Chondrocyte (in vitro differentiated cells): Measurements from ENCODE around the gene COL20A1. TPM values are rescaled to one million over a fixed set of nuclear protein-coding genes. Genes with fewer than 3 reads are reported as not detected.
A peak's percentile ranks its signal among the peaks of the same experiment; 100 is the strongest.

Experiments used
- DNase-seq: peaks from one replicate; pipeline ENCODE4 v3.0.0; 2021; ENCODE audit warnings: mixed read lengths, low spot score
- H3K27ac Mint-ChIP-seq: one replicate; pipeline ENCODE4 v1.8.0; 2021; ENCODE audit warnings: mild to moderate bottlenecking, moderate library complexity, mixed read lengths; ENCODE audit not compliant: unreplicated experiment
- H3K27me3 Mint-ChIP-seq: 2 replicates; pipeline ENCODE4 v1.8.0; 2021; ENCODE audit warnings: low read depth, mixed read lengths
- H3K36me3 Mint-ChIP-seq: 2 replicates; pipeline ENCODE4 v1.8.0; 2021; ENCODE audit warnings: low read depth, mixed read lengths
- H3K4me1 Mint-ChIP-seq: 2 replicates; pipeline ENCODE4 v1.8.0; 2021; ENCODE audit warnings: low read depth, mild to moderate bottlenecking, mixed read lengths
- H3K4me3 Mint-ChIP-seq: one replicate; pipeline ENCODE4 v1.8.0; 2021; ENCODE audit warnings: mild to moderate bottlenecking, moderate library complexity, mixed read lengths; ENCODE audit not compliant: unreplicated experiment
- H3K9me3 Mint-ChIP-seq: 2 replicates; pipeline ENCODE4 v1.8.0; 2021; ENCODE audit warnings: low read depth, mixed read lengths
- total RNA-seq: library from RNA; stranded (reverse); gene quantifications from 3 replicates; pipeline ENCODE4 v1.2.1, GENCODE V29; 2021
- TF ChIP-seq, protein P1 (sequence below): fragments of 200-600 bp; sonication (generic); IDR thresholded peaks from 2 replicates; pipeline ENCODE4 v1.5.0; 2021; ENCODE audit warnings: antibody characterized with exemption, mild to moderate bottlenecking, moderate library complexity

COL20A1 gene
- total RNA-seq, 1 donor from 2014 or later, result not detected

DNA sequence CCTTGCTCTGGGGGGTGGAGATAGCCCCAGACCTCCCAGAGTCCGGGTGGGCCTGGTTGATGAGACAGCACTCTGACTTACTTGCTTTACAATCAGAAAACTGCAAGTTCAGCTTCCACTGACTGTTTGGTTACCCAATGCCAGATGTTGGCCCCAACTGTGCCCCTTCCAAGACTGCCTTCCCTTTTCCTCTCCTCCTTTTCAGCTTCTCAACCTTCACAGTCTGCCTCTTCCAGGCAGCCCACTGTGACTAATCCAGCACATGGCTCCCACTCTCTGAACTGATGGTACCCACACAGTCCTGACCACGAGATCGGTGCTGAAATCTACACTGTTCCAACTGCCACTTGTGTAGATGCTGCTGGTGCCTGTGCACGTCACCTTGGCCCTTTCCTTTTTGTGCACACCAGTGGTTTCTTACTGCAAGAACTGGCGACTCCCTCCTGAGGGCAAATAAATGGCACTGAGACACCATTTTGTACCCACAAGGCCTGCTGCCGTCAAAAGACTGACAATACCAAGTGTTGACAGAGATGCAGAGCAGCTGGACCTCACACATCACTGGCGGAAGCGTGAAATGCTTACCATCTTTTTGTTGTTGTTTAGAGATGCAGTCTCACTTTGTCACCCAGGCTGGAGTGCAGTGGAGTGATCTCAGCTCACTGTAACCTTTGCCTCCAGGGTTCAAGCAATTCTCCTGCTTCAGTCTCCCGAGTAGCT is 22.2 kb upstream of the COL20A1 start:
- Mint-ChIP-seq H3K36me3 (peaks cover 2% of the 10 kb centered on the region), H3K4me3 (peak overlapping the region; percentile 28), H3K4me1 (peaks cover 32% of the 10 kb centered on the region), H3K27me3 (no peaks in the 10 kb centered on the region), H3K9me3 (no peaks in the 10 kb centered on the region), H3K27ac (no peak overlapping the region)
- TF ChIP-seq, protein P1, sequence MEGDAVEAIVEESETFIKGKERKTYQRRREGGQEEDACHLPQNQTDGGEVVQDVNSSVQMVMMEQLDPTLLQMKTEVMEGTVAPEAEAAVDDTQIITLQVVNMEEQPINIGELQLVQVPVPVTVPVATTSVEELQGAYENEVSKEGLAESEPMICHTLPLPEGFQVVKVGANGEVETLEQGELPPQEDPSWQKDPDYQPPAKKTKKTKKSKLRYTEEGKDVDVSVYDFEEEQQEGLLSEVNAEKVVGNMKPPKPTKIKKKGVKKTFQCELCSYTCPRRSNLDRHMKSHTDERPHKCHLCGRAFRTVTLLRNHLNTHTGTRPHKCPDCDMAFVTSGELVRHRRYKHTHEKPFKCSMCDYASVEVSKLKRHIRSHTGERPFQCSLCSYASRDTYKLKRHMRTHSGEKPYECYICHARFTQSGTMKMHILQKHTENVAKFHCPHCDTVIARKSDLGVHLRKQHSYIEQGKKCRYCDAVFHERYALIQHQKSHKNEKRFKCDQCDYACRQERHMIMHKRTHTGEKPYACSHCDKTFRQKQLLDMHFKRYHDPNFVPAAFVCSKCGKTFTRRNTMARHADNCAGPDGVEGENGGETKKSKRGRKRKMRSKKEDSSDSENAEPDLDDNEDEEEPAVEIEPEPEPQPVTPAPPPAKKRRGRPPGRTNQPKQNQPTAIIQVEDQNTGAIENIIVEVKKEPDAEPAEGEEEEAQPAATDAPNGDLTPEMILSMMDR, result no peak
- DNase-seq, result no peak

- Mint-ChIP-seq H3K36me3 (peaks cover 2% of the 10 kb centered on the region), H3K27ac (peak within 1 kb of the TSS; percentile 89), H3K9me3 (no peaks in the 10 kb centered on the region), H3K4me1 (peaks cover 32% of the 10 kb centered on the region), H3K4me3 (peak within 1 kb of the TSS; percentile 92), H3K27me3 (no peaks in the 10 kb centered on the region)
- TF ChIP-seq, protein P1, result peak; percentile 33
- DNase-seq, result no peak
Observed at GRCh38 chr20:63272105-63273058, 20.6 kb upstream of the COL20A1 start, which contains the start of gene ARFGAP1. ARFGAP1 (plus strand) TSS chr20:63272813; CDS start chr20:63275581, 2,768 bp downstream.

- Mint-ChIP-seq H3K36me3 (peaks cover 3% of the 10 kb centered on the region), H3K27ac (peak overlapping the region; percentile 89), H3K27me3 (no peaks in the 10 kb centered on the region), H3K9me3 (no peaks in the 10 kb centered on the region), H3K4me1 (peaks cover 32% of the 10 kb centered on the region), H3K4me3 (peak overlapping the region; percentile 92)
- DNase-seq, result no peak
- TF ChIP-seq, protein P1, result no peak
Observed at GRCh38 chr20:63273059-63273579, 19.9 kb upstream of the COL20A1 start.

DNA sequence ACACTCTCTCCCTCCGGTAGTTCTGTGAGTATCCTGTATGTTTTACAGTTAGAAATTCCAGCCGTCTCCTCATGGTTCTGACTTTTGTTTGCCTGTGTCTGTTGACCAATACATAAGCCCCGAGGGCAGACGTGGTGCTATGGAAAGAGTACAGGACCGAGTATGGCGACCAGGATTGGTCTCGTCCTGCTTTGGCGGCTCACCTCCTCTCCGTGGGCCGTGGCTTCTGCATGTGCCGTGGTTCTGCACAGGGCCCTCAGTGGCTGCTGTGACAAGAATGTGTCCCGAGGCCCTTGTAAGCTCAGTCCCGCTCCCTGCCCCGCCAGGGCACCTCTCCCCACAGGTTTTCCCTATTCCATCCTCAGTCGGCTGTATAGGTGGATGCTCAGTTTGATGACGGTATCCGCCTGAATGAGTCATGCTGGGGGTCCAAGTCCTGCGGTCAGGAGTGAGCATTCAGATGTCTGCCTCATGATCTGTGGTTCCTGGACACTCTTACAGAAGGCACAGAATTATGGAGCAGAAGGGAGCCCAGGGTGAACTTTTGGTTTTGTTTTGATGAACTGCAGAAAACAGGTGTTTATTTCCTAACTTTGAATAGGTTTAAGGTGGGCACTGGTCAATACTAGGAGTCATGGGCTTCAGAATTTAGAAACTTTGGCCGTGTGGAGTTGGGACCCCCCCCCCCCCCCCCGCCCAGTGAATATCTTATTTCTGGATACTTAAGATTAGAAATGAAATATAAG is 19.2 kb upstream of the COL20A1 start:
- DNase-seq, result no peak
- TF ChIP-seq, protein P1, result no peak
- Mint-ChIP-seq H3K27ac (peak overlapping the region; percentile 89), H3K27me3 (no peaks in the 10 kb centered on the region), H3K4me3 (peak overlapping the region; percentile 92), H3K36me3 (peaks cover 7% of the 10 kb centered on the region), H3K4me1 (peaks cover 30% of the 10 kb centered on the region), H3K9me3 (no peaks in the 10 kb centered on the region)
